ENCODE results near the gene FGG.

FGG gene

DNA sequence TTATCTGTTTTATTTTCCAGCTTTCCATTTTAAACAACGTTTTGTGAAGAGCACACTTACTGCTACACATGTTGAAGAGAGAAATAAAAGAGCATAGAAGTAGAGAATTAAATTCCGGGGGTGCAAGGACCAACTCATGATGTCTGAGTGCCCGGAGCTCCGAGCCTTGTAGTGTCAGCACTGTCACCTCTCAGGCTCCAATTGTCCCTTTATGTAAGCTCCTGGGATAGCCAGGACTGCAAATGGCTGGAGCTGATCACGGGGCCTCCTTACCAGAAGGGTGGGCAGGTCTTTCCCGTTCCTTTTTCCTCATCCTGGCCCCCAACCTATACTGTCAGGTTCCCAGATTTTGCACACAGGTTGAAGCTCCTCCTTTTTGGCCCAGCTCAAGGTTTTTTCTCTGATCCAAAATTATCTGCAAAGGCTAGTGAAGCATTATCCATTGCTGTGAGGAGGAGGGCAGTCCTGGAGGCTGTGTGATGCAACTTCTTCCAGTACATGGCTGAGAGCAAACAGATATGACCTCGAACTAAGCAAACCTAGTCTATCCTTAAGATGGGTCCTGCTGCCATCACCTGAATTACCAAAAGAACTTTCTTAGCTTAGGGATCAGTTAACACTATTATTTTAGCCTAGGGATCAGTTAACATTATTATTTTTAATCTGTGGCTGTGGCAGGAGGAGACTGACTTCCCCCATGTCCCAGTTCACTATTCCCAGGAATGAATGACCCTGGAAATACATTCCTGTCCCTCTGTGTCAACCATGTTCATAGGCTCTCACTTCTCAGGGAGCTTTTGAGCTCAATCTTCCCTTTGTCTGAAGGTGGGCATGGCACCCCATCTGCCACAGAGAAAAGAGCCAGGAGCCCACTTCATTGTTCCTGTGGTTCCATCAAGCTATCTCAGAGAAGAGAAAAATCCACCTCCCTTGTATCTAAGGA, at the start of gene FGG:
Gene FGG, minus strand, starts transcription at position 185 of the 943 bp plus-strand sequence. Its CDS starts 47 bp downstream, at position 138.
- H3K4me3 Mint-ChIP-seq = no peak within 1 kb of the TSS
- H3K27ac Mint-ChIP-seq = no peak within 1 kb of the TSS
- ATAC-seq = no peak
- no peaks in the 10 kb centered on the region for H3K36me3 Mint-ChIP-seq
- H3K4me1 Mint-ChIP-seq = peaks cover 11% of the 10 kb centered on the region
- peaks cover 16% of the 10 kb centered on the region for H3K27me3 Mint-ChIP-seq
- no peaks in the 10 kb centered on the region for H3K9me3 Mint-ChIP-seq

DNA sequence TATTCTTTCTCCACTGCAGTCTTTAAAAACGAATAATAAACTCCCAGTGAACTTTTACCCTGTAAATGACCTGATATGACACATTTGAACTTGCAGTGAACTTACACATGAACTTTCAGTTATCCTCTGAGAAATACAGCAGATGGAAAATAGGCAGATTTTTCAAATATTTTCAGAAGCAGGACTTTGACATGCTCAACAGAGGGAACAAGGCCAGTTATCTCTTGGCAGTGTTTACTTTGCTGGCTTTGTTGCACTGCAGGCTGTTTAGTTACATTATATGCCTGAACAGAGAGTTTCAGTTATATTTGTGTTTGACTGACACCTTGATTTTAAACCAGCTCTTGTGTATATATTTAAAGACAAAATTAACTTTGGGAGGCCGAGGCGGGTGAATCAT, 47.6 kb upstream of the FGG start:
- no peak overlapping the region for H3K27ac Mint-ChIP-seq

DNA sequence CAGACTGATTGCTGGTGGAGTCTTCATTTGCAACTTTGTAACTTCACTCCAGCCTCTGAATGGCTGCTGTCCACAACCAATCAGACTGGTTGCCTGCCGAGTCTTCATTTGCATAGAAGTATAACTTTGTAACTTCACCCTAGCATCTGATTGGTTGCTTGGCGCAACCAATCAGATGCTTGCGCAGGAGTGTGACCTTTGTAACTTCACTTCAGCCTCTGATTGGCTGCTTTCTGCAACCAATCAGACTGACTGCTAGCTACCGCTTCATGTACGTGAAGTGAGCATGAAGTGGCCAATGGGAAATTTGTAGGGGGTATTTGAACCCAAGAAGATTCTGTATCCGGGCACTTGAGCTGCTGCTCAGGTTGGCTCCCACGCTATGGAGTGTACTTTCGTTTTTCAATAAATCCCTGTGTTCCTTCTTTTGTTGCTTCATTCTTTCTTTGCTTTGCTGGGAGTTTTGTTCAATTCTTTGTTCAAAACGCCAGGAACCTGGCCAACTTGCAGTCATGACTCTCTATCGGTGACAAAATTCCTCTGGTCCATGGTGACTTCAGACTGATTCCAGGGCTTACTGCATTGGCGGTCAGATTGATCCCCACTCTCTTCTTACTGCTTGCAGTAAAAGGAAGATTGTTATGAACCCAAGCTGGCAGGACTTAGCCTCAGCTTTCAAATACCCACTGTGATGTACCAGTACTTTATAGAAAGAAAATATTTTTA, 46.4 kb upstream of the FGG start:
- Mint-ChIP-seq H3K4me1 (no peaks in the 10 kb centered on the region), H3K36me3 (no peaks in the 10 kb centered on the region), H3K27ac (no peak overlapping the region), H3K27me3 (peaks cover 21% of the 10 kb centered on the region), H3K4me3 (no peak overlapping the region), H3K9me3 (no peaks in the 10 kb centered on the region)
- no peak for ATAC-seq

More for the DNA sequence above, 47.6 kb upstream of the FGG start:
- Mint-ChIP-seq H3K36me3 (no peaks in the 10 kb centered on the region), H3K4me3 (no peak overlapping the region), H3K27me3 (peaks cover 21% of the 10 kb centered on the region), H3K9me3 (no peaks in the 10 kb centered on the region), H3K4me1 (no peaks in the 10 kb centered on the region)
- ATAC-seq = no peak

DNA sequence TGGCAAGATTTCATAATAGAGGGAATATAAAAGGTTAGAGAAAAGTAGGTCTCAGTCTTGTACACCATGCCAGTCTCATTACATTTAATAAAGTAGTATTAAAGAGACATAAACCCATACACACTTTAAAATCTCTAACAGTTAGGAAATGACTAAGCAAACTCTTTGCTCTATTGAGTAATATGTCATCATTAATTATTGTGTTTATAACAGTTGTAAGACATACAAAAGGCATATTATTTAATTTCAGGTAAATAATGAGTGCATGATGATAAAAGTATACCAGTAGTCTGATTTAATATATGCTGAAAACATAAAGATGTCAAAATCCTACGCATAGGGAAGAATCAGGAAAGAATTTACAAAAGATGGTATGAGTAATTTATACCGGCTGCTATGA, 31.0 kb upstream of the FGG start:
- no peaks in the 10 kb centered on the region for H3K9me3 Mint-ChIP-seq
- H3K27me3 Mint-ChIP-seq = peaks cover 14% of the 10 kb centered on the region

DNA sequence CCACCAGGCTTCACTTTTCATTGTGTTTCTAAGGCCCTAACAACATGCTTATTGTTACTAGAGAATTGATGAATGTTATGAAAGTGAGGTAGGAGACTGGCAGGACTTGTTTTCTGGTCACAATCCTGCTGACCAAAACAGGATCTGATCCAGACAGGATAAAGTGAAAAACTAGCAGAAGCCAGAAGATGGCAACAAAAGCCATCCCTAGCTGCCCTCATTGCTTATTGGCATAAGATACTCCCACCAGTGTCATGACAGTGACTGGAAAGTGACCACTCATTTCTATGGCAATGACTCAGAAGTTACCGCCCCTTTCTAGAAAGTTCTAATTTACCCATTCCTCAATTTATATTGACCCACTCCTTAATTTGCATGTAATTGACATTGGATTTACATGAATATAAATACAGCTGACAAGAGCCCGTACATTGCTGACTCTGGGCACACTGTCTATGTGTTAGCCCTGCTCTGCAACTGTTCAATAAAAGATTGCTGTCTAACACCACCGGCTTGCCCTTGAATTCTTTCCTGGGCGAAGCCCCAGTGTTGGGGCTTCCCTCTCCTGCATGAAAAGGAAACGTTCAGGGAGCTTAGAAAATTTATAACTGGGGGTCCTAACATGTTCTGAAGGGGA, 30.0 kb upstream of the FGG start:
- Mint-ChIP-seq H3K36me3 (no peaks in the 10 kb centered on the region), H3K4me1 (no peaks in the 10 kb centered on the region), H3K4me3 (no peak overlapping the region), H3K27ac (no peak overlapping the region), H3K27me3 (peaks cover 23% of the 10 kb centered on the region), H3K9me3 (no peaks in the 10 kb centered on the region)
- ATAC-seq = no peak

More for the DNA sequence above, 31.0 kb upstream of the FGG start:
- Mint-ChIP-seq H3K4me1 (no peaks in the 10 kb centered on the region), H3K27ac (no peak overlapping the region), H3K36me3 (no peaks in the 10 kb centered on the region), H3K4me3 (no peak overlapping the region)
- ATAC-seq = no peak

DNA sequence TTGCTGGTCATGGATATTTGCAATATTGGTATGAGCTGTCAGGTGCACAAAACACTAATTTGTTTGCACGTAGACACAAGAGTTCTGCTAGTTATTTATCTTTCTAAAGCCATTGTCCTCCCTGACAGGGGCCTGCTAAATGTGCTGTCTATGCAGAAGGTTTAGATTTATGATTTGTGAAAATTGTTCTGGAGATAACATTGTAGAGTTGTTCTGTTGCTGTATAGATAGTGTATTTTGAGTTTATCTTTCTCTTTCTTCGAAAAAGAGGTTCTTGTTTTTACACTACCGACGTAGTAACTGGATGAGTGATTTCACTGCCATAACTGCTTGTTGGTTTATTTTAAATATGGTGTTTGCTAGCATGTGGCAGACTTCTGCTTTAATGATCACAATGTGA, 28.5 kb upstream of the FGG start:
- Mint-ChIP-seq H3K27me3 (peaks cover 14% of the 10 kb centered on the region), H3K4me1 (no peaks in the 10 kb centered on the region)

DNA sequence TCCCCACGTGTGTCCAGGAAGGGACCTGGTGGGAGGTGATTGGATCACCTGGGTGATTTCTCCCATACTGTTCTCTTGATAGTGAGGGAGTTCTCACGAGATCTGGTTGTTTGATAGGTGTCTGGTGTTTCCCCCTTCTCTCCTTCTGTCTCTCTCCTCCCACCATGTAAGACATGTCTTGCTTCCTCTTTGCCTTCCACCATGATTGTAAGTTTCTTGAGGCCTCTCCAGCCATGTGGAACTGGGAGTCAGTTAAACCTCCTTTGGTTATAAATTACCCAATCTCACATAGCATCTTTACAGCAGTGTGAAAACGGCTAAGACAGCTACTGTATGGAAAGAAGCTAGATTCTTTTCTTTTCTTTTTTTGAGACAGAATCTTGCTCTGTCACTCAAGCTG, 21.6 kb upstream of the FGG start:
- no peak for ATAC-seq
- Mint-ChIP-seq H3K4me3 (no peak overlapping the region), H3K4me1 (no peaks in the 10 kb centered on the region), H3K36me3 (no peaks in the 10 kb centered on the region), H3K27me3 (peaks cover 24% of the 10 kb centered on the region), H3K9me3 (peaks cover 4% of the 10 kb centered on the region), H3K27ac (no peak overlapping the region)

More for the DNA sequence above, 28.5 kb upstream of the FGG start:
- Mint-ChIP-seq H3K9me3 (peaks cover 4% of the 10 kb centered on the region), H3K4me3 (no peak overlapping the region), H3K36me3 (no peaks in the 10 kb centered on the region), H3K27ac (no peak overlapping the region)
- no peak for ATAC-seq

DNA sequence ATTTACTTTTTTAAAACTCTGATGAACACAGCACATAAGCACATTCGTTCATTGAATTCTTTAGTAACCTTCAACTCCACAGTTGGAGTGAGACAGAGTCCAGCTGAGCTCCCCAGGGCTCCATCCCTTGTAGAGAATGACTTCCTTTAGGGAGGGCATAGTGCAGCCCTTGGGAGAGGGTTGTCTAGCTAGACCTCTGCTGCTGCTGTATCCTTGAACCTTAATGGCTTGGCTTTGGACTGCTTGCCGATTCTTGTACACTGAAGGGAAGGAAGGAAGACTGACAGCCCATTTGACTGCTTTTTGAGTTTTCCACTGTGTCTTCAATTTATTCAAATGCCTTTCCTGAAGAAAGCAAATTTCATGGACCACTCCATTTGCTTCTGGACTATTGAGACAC, 19.4 kb upstream of the FGG start:
- Mint-ChIP-seq H3K27me3 (peaks cover 9% of the 10 kb centered on the region), H3K4me1 (no peaks in the 10 kb centered on the region), H3K27ac (no peak overlapping the region), H3K4me3 (no peak overlapping the region), H3K36me3 (no peaks in the 10 kb centered on the region), H3K9me3 (peaks cover 4% of the 10 kb centered on the region)
- no peak for ATAC-seq

DNA sequence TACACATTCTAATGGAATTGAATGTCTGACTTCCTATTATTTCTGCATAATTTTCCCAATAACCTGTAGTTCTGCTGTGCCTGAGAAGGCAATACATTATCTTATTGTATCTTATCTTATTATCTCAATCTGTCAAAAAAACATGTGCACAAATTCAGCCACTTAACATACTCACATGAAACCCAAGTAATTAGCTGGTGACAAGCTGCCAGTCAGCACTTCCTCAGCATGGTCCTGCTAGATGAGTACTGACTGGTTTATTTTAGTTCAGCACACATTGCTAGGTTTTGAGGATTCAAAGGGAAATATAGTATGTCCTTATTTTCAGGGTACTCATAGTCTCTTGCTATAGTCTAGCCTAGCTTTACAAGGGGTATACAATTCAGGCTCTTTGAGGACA, 17.9 kb upstream of the FGG start:
- Mint-ChIP-seq H3K27me3 (peaks cover 18% of the 10 kb centered on the region), H3K4me1 (no peaks in the 10 kb centered on the region), H3K36me3 (no peaks in the 10 kb centered on the region), H3K9me3 (no peaks in the 10 kb centered on the region), H3K27ac (no peak overlapping the region), H3K4me3 (no peak overlapping the region)
- ATAC-seq = no peak

DNA sequence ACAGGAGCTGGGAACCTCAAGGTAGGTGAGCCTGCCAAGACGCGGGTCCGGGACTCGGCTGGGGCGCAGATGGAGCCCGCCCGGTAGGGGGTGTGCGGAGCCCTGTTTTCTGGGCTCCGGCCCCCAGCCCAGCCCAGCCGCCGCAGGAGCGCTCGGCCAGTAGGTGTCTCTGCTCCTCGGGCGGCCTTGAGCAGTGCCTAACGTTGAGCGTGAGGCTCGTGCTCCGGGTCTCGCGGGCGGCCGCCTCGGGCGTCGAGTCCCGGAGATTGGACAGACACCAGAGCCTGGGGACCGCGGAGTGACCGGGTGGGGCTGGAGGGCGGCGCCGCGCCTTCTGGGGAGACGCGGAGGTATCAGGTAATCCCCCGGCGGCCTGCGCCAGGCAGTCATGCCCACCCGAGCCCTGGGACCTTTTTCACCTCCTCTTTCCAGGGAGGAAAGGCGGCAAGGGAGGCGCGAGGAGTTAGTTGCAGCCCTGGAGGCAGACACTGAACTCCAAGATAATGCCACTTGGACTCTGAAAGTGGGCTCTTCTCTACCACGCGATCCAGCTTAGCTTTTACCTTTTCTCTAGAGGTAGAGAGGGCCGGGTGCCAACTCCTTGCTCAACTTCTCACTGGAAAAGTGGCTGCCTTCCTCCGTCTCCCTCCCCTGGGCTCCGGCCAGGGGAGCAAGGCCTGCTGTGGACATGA, 14.5 kb upstream of the FGG start:
- Mint-ChIP-seq H3K27me3 (peaks cover 9% of the 10 kb centered on the region), H3K27ac (no peak overlapping the region), H3K4me1 (no peaks in the 10 kb centered on the region), H3K9me3 (no peaks in the 10 kb centered on the region), H3K4me3 (peak overlapping the region; percentile 54), H3K36me3 (no peaks in the 10 kb centered on the region)
- peak; percentile 88 for ATAC-seq

DNA sequence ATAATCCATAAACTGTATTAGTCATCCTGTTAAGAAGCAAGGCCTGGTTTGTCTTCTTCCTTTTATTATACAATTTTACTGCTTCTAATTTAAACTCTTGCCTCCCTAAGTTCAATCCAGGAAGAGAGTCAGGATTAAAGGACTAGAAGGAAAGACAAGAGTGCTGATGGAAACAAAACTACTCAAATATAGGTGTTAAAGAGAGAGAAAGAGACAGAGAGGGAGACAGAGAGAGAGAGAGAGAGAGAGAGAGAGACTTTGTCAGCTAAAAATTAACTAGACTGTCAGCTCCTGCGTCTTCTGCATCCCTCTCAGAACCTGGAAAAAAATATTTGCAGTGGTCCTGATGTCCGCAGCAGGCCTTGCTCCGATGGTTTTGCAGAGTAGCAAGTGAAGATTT, 13.5 kb upstream of the FGG start:
- ATAC-seq = no peak
- Mint-ChIP-seq H3K36me3 (no peaks in the 10 kb centered on the region), H3K4me1 (no peaks in the 10 kb centered on the region), H3K4me3 (no peak overlapping the region), H3K9me3 (no peaks in the 10 kb centered on the region), H3K27me3 (peaks cover 9% of the 10 kb centered on the region), H3K27ac (no peak overlapping the region)

DNA sequence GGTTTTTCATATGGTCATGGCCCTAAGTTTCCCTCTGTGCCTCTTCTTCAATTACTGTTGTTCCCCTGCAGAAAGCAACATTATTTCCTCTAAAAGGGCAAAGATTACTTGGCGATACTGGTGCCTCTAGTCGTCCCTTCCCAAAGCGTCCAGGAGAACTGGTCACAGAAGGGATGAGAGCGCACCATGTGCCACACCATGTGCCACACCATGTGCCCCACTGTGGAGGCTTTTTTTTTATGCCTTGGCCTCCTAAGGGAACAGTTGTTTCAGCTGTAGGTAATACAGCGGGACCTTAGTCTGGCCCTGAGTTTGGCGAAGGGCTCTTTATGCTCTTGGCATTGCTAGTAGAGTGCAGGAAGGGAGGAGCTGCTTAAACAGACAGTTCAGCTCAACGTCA, 11.5 kb upstream of the FGG start:
- Mint-ChIP-seq H3K27ac (no peak overlapping the region), H3K27me3 (peaks cover 9% of the 10 kb centered on the region), H3K4me3 (no peak overlapping the region), H3K9me3 (no peaks in the 10 kb centered on the region), H3K4me1 (no peaks in the 10 kb centered on the region), H3K36me3 (no peaks in the 10 kb centered on the region)
- no peak for ATAC-seq

DNA sequence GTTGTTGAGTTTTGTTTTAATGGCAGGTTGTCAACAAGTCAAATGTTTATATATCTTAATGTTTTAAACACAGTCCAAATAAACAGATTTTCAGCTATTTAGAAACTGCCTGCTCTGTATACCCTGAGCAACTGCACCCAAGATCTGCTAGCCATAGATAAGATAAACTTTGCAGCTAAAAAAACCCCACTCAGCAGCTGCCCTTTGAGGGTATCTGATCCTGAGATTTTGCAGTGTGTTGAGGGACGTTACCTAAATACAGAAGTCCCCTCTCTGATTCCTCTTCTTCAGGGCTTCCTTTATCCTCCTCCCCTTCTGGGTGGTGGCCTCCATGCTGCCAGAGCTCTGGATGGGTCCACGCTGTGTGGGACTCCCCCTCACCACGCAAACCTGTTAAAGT, 11.0 kb upstream of the FGG start:
- Mint-ChIP-seq H3K4me3 (no peak overlapping the region), H3K27me3 (peaks cover 9% of the 10 kb centered on the region), H3K36me3 (no peaks in the 10 kb centered on the region), H3K4me1 (no peaks in the 10 kb centered on the region), H3K27ac (no peak overlapping the region), H3K9me3 (no peaks in the 10 kb centered on the region)
- no peak for ATAC-seq

DNA sequence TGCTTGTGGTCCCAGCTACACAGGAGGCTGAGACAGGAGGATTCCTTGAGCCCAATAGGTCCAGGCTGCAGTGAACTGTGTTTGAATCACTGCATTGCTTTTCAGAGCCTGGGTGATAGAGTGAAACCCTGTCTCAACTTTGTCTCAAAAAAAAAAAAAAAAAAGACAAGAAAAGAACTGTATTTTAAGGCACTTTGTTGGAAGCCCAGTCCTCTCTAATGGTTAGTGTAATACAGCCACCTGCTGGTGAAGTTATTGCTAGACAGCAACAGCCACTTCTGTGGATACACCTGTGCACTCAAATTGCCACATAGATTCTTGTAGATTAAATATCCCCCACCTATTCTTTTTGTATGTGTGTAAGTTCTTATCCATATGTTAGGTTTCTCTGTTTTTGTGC, 10.1 kb upstream of the FGG start:
- H3K27me3 Mint-ChIP-seq = peaks cover 9% of the 10 kb centered on the region
- no peaks in the 10 kb centered on the region for H3K36me3 Mint-ChIP-seq
- no peaks in the 10 kb centered on the region for H3K4me1 Mint-ChIP-seq
- no peak overlapping the region for H3K27ac Mint-ChIP-seq
- no peaks in the 10 kb centered on the region for H3K9me3 Mint-ChIP-seq
- no peak overlapping the region for H3K4me3 Mint-ChIP-seq
- ATAC-seq = peak; percentile 57

DNA sequence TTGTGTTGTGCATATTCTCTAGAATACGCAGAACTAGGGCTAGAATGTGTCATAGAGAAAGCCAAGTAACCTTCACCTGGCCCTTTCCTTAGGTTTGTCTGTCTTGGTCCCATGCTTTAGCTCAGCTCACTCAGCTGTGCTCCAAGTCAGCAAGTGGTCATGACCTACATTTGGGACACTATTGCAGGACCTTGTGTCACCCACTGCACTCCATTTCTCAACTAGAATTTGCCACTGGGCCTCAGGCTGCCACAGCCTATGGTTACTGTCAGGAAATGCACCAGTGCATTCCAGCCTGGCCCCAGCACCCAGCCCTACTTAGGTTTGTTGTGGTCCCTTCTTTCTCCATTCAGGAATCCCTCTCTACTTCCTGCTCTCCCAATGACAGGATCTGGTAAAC, 7.7 kb upstream of the FGG start:
- Mint-ChIP-seq H3K4me1 (peaks cover 11% of the 10 kb centered on the region), H3K4me3 (no peak overlapping the region), H3K27ac (no peak overlapping the region), H3K9me3 (no peaks in the 10 kb centered on the region), H3K36me3 (no peaks in the 10 kb centered on the region), H3K27me3 (no peaks in the 10 kb centered on the region)
- no peak for ATAC-seq

All from stimulated activated memory B cell treated with anti-CD40 and anti-IgM and Interleukin-4, amounts not matched to agents 10 μg/mL and 1 μg/mL and 100 μg/mL, for 72 hours (primary cell).